Panc1 (cell line): ENCODE results near the gene SEMA7A. TPM values are rescaled to one million over a fixed set of nuclear protein-coding genes. Genes with fewer than 3 reads are reported as not detected.

Experiments
- ATAC-seq: fragments of 200-7000 bp; cut with Tn5 transposase; 2 replicates; pipeline ENCODE4 v1.9.1; 2020; ENCODE audit warnings: mild to moderate bottlenecking, moderate library complexity
- BruUV-seq: library from RNA; stranded (reverse); fragments of 400-500 nt; replicated peaks from 2 replicates; lab custom pipeline; 2021; lab: Mats Ljungman, UMichigan
- CTCF ChIA-PET: fragments of 300-600 bp; sonication (Branson Sonifier 250); formaldehyde crosslinking; loops from one replicate; lab custom pipeline; 2022; ENCODE audit warnings: antibody characterized with exemption; lab: Charles Lee
- POLR2A ChIA-PET: fragments of 300-600 bp; sonication (Branson Sonifier 250); formaldehyde crosslinking; loops from one replicate; lab custom pipeline; 2022; ENCODE audit warnings: antibody characterized with exemption; lab: Charles Lee
- DNase-seq: peaks from one replicate; pipeline ENCODE4 v3.0.0-alpha.2; 2010; ENCODE audit warnings: low read depth, low spot score
- H3K27ac ChIP-seq: 2 replicates; pipeline ENCODE4 v1.5.1; 2011; ENCODE audit warnings: mild to moderate bottlenecking, low read length, inconsistent platforms
- H3K27me3 ChIP-seq: fragments of 200-500 bp; sonication (Bioruptor generic); 2 replicates; pipeline ENCODE4 v1.6.0; 2014; ENCODE audit warnings: low read length, inconsistent platforms; ENCODE audit not compliant: control insufficient read depth, insufficient read depth
- H3K36me3 ChIP-seq: fragments of 200-500 bp; sonication (Bioruptor generic); 2 replicates; pipeline ENCODE4 v1.5.1; 2014; ENCODE audit warnings: inconsistent platforms, mild to moderate bottlenecking, low read length, moderate library complexity; ENCODE audit not compliant: control insufficient read depth, insufficient read depth
- H3K4me1 ChIP-seq: 2 replicates; pipeline ENCODE4 v1.5.1; 2011; ENCODE audit warnings: inconsistent platforms, mild to moderate bottlenecking, low read length, moderate library complexity; ENCODE audit not compliant: control insufficient read depth, insufficient read depth
- H3K4me3 ChIP-seq, 2 experiments: 2 replicates each; pipeline ENCODE4 v1.5.1; 2011 to 2012; ENCODE audit warnings: low read depth in 2 of 2, low read length in 2 of 2, mild to moderate bottlenecking in 2 of 2, inconsistent platforms in 1 of 2, moderate library complexity in 1 of 2
- H3K9me3 ChIP-seq: fragments of 200-500 bp; sonication (Bioruptor generic); 2 replicates; pipeline ENCODE4 v1.5.1; 2014; ENCODE audit warnings: low read depth, mild to moderate bottlenecking, inconsistent platforms, low read length, moderate library complexity; ENCODE audit not compliant: control insufficient read depth, insufficient read depth
- POLR2AphosphoS5 ChIP-seq: IDR thresholded peaks from 2 replicates; pipeline ENCODE4 v1.6.1; 2012; ENCODE audit warnings: mild to moderate bottlenecking, low read depth, low read length, moderate library complexity
- SIN3A ChIP-seq: IDR thresholded peaks from 2 replicates; pipeline ENCODE4 v1.6.1; 2012; ENCODE audit warnings: low read depth, mild to moderate bottlenecking, low read length, moderate library complexity, borderline replicate concordance; ENCODE audit not compliant: insufficient read depth
- TCF7L2 ChIP-seq: IDR thresholded peaks from 2 replicates; pipeline ENCODE4 v1.6.1; 2011; ENCODE audit warnings: mild to moderate bottlenecking, low read depth, low read length, inconsistent platforms
- in situ Hi-C: cut with HindIII; loops from 2 replicates; pipeline ENCODE4 v1.10.0; 2016; ENCODE audit warnings: low sequenced_read_pairs, low pct_unique_long_range_greater_than_20kb
- intact Hi-C: fragments of 100-400 bp; cut with micrococcal nuclease; formaldehyde crosslinking; loops from one replicate; pipeline ENCODE4 v1.10.0; 2022; ENCODE audit not compliant: unreplicated experiment
- total RNA-seq: library from RNA; stranded (reverse); gene quantifications from one replicate; pipeline ENCODE4 v1.2.1, GENCODE V29; 2021; ENCODE audit not compliant: unreplicated experiment
- TF ChIP-seq, protein P1 (sequence below), 2 experiments: IDR thresholded peaks; 2 replicates each; pipeline ENCODE4 v1.6.1; 2011 to 2012; ENCODE audit warnings: low read depth in 2 of 2, control low read depth in 1 of 2, low read length in 1 of 2, mild to moderate bottlenecking in 1 of 2, moderate library complexity in 1 of 2; ENCODE audit not compliant: insufficient read depth in 1 of 2
- TF ChIP-seq, protein P2 (sequence below): fragments of 450-650 bp; IDR thresholded peaks from 2 replicates; pipeline ENCODE4 v1.5.1; 2017; ENCODE audit warnings: mild to moderate bottlenecking

The SEMA7A gene
- total RNA-seq, 1 experiment from 2014 or later: 11.2 TPM

GRCh38 chr15:74419432-74419831 lies 14.3 kb downstream of the SEMA7A start:
- no peak overlapping the region for H3K4me3 ChIP-seq
- DNase-seq (no peak), ATAC-seq (no peak)
- no peaks in the 10 kb centered on the region for H3K36me3 ChIP-seq
- POLR2A ChIA-PET: no interaction called here
- intact Hi-C loops: no loop called here
- BruUV-seq: no TSS peak
- CTCF ChIA-PET: no interaction called here
- in situ Hi-C loops: no loop called here
- peaks cover 46% of the 10 kb centered on the region for H3K4me1 ChIP-seq
- no peak overlapping the region for H3K27ac ChIP-seq
- H3K9me3 ChIP-seq: no peaks in the 10 kb centered on the region
- H3K27me3 ChIP-seq: no peaks in the 10 kb centered on the region
- TF ChIP-seq, protein P1, sequence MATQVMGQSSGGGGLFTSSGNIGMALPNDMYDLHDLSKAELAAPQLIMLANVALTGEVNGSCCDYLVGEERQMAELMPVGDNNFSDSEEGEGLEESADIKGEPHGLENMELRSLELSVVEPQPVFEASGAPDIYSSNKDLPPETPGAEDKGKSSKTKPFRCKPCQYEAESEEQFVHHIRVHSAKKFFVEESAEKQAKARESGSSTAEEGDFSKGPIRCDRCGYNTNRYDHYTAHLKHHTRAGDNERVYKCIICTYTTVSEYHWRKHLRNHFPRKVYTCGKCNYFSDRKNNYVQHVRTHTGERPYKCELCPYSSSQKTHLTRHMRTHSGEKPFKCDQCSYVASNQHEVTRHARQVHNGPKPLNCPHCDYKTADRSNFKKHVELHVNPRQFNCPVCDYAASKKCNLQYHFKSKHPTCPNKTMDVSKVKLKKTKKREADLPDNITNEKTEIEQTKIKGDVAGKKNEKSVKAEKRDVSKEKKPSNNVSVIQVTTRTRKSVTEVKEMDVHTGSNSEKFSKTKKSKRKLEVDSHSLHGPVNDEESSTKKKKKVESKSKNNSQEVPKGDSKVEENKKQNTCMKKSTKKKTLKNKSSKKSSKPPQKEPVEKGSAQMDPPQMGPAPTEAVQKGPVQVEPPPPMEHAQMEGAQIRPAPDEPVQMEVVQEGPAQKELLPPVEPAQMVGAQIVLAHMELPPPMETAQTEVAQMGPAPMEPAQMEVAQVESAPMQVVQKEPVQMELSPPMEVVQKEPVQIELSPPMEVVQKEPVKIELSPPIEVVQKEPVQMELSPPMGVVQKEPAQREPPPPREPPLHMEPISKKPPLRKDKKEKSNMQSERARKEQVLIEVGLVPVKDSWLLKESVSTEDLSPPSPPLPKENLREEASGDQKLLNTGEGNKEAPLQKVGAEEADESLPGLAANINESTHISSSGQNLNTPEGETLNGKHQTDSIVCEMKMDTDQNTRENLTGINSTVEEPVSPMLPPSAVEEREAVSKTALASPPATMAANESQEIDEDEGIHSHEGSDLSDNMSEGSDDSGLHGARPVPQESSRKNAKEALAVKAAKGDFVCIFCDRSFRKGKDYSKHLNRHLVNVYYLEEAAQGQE (IDR thresholded peaks at IDR 0.05; ENCODE audit: insufficient read depth in 1 of 2, low read depth in 2 of 2, low read length in 1 of 2): no peak
- TF ChIP-seq, protein P2, sequence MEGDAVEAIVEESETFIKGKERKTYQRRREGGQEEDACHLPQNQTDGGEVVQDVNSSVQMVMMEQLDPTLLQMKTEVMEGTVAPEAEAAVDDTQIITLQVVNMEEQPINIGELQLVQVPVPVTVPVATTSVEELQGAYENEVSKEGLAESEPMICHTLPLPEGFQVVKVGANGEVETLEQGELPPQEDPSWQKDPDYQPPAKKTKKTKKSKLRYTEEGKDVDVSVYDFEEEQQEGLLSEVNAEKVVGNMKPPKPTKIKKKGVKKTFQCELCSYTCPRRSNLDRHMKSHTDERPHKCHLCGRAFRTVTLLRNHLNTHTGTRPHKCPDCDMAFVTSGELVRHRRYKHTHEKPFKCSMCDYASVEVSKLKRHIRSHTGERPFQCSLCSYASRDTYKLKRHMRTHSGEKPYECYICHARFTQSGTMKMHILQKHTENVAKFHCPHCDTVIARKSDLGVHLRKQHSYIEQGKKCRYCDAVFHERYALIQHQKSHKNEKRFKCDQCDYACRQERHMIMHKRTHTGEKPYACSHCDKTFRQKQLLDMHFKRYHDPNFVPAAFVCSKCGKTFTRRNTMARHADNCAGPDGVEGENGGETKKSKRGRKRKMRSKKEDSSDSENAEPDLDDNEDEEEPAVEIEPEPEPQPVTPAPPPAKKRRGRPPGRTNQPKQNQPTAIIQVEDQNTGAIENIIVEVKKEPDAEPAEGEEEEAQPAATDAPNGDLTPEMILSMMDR: no peak
- no peak for TF ChIP-seq SIN3A

DNA sequence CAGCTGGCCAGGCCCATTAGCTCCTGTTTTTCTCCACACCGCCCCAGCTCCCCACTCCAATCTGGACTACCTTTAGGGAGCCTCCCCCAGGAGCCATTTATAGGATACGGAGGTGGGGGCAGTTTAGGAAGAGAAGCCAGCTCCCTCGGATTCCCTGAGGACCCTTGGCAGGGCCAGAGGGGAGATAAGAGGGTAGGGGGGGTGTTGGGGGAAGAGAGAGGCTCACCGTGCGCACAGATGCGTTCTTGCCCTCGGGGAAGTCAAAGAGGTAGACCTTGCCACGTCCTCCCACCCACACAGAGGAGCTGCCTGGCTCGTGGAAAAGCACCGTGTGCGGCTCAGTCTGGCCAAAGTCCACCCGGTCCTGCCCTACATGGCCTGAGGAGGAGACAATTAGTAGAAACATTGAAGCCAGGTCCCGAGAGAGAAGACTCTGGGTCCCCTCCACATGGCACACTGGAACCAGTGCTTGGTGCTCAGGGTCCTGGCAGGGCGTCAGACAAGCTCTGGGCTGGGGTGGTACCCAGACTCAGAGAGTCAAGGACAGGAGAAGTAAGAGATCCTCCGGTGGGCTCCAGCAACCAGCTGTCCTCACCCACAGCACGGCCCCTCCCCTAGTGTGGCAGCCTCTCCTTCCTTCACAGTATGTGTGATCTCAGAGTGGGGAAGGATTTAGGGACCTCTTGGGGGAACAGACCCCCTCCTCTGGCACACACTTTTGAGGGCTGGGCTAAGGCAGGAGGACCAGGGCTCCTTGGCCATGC lies 15.0 kb downstream of the SEMA7A start:
- no peak overlapping the region for H3K4me3 ChIP-seq
- CTCF ChIA-PET: no interaction called here
- H3K9me3 ChIP-seq: no peaks in the 10 kb centered on the region
- BruUV-seq: no TSS peak
- H3K27me3 ChIP-seq: no peaks in the 10 kb centered on the region
- DNase-seq: no peak
- no peak for ATAC-seq
- H3K4me1 ChIP-seq: peaks cover 42% of the 10 kb centered on the region
- POLR2A ChIA-PET: no interaction called here
- no peaks in the 10 kb centered on the region for H3K36me3 ChIP-seq
- intact Hi-C loops (no loop called here), in situ Hi-C loops (no loop called here)
- no peak overlapping the region for H3K27ac ChIP-seq
- no peak for TF ChIP-seq TCF7L2
- TF ChIP-seq, protein P2: no peak
- TF ChIP-seq SIN3A: no peak
- TF ChIP-seq, protein P1 (IDR thresholded peaks at IDR 0.05; ENCODE audit: insufficient read depth in 1 of 2, low read depth in 2 of 2, low read length in 1 of 2): no peak
- no peak for TF ChIP-seq POLR2AphosphoS5
